ENCODE results near the gene SEMA6A. TPM values are rescaled to one million over a fixed set of nuclear protein-coding genes. Genes with fewer than 3 reads are reported as not detected.

Gene SEMA6A
- total and polyA plus RNA-seq, 12 donors: 2.9 to 11.3 (median 7.8) TPM

GRCh38 chr5:116486588-116486987 is 88.0 kb downstream of the SEMA6A start:
- H3K36me3 ChIP-seq: peaks cover 0 to 84% (median 0%) of the 10 kb centered on the region in 9 donors
- no peak for TF ChIP-seq CTCF (IDR thresholded peaks at IDR 0.05)
- no peak for ATAC-seq
- WGBS, 2 donors: 86 to 88% methylated on average over 8 of the region's 8 CpGs
- intact Hi-C loops (cut with DNase I): loop anchor here in 1 of 10 donors (10.0 kb wide), 1 partner anchor 352 kb away; no protein-coding TSS in a partner anchor
- peaks cover 0 to 4% (median 0%) of the 10 kb centered on the region in 9 donors for H3K4me1 ChIP-seq
- H3K27ac ChIP-seq: no peak overlapping the region
- no peaks in the 10 kb centered on the region for H3K27me3 ChIP-seq
- no peak for DNase-seq
- no peak overlapping the region for H3K4me3 ChIP-seq
- H3K9me3 ChIP-seq: no peaks in the 10 kb centered on the region

GRCh38 chr5:116484645-116485044 is 90.0 kb downstream of the SEMA6A start:
- no peak for DNase-seq
- H3K9me3 ChIP-seq: no peaks in the 10 kb centered on the region
- peaks cover 0 to 17% (median 9%) of the 10 kb centered on the region in 9 donors for H3K4me1 ChIP-seq
- ATAC-seq: no peak
- no peak overlapping the region for H3K27ac ChIP-seq
- WGBS, 2 donors: 96 to 97% methylated on average over 4 of the region's 4 CpGs
- intact Hi-C loops (cut with DNase I): loop anchor here in 1 of 10 donors (10.0 kb wide), 1 partner anchor 350 kb away; no protein-coding TSS in a partner anchor
- H3K27me3 ChIP-seq: no peaks in the 10 kb centered on the region
- H3K36me3 ChIP-seq: peaks cover 0 to 77% (median 0%) of the 10 kb centered on the region in 9 donors
- TF ChIP-seq CTCF (IDR thresholded peaks at IDR 0.05): no peak
- H3K4me3 ChIP-seq: no peak overlapping the region

GRCh38 chr5:116482394-116482793 is 92.2 kb downstream of the SEMA6A start:
- ATAC-seq (no peak), DNase-seq (no peak)
- intact Hi-C loops (cut with DNase I): loop anchor here in 1 of 10 donors (10.0 kb wide), 1 partner anchor 348 kb away; no protein-coding TSS in a partner anchor
- H3K9me3 ChIP-seq: peaks cover 0 to 5% (median 0%) of the 10 kb centered on the region in 11 donors
- no peak overlapping the region for H3K27ac ChIP-seq
- 91 to 100% methylated on average over 1 of the region's 1 CpG for WGBS, 2 donors
- no peaks in the 10 kb centered on the region for H3K27me3 ChIP-seq
- H3K36me3 ChIP-seq: peaks cover 0 to 77% (median 13%) of the 10 kb centered on the region in 9 donors
- H3K4me1 ChIP-seq: peaks cover 0 to 19% (median 9%) of the 10 kb centered on the region in 9 donors
- TF ChIP-seq CTCF (IDR thresholded peaks at IDR 0.05): no peak
- no peak overlapping the region for H3K4me3 ChIP-seq

GRCh38 chr5:116480894-116481510 is 93.6 kb downstream of the SEMA6A start:
- intact Hi-C loops (cut with DNase I): loop anchor here in 1 of 10 donors (10.0 kb wide), 1 partner anchor 346 kb away; no protein-coding TSS in a partner anchor
- no peaks in the 10 kb centered on the region for H3K27me3 ChIP-seq
- no peak for ATAC-seq
- no peak for DNase-seq
- peaks cover 0 to 17% (median 12%) of the 10 kb centered on the region in 11 donors for H3K9me3 ChIP-seq
- H3K27ac ChIP-seq: no peak overlapping the region
- H3K4me1 ChIP-seq: peaks cover 0 to 19% (median 9%) of the 10 kb centered on the region in 9 donors
- WGBS, 2 donors: 94 to 96% methylated on average over 5 of the region's 5 CpGs
- H3K4me3 ChIP-seq: no peak overlapping the region
- H3K36me3 ChIP-seq: peaks cover 0 to 77% (median 21%) of the 10 kb centered on the region in 9 donors
- no peak for TF ChIP-seq CTCF (IDR thresholded peaks at IDR 0.05)
